ENCODE results near the gene EMP1.

The EMP1 gene

GRCh38 chr12:13173012-13173932, 23.3 kb upstream of the EMP1 start:
- no peak for DNase-seq

GRCh38 chr12:13175499-13175898, 21.0 kb upstream of the EMP1 start:
- DNase-seq: no peak

DNA sequence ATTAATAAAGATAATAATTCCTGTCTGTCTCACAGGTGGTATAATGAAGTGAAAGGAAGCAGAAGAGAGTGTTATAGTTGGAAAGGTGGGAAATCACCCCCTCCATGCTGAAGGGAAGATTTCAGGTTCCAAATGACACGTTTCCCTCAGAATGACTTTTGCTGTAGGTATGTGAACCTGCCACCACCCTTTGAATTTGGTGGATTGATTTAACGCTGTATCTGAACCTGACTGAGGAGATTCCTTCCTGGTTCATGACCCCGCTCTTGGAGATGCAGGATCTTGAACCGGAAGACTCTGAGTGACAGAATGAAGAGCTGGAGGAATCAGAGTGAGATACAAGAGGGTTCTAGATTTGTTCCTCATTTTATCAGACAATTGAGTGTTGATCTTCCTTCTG, 20.3 kb upstream of the EMP1 start:
- no peak for DNase-seq

GRCh38 chr12:13177373-13177772, 19.2 kb upstream of the EMP1 start:
- DNase-seq: no peak

DNA sequence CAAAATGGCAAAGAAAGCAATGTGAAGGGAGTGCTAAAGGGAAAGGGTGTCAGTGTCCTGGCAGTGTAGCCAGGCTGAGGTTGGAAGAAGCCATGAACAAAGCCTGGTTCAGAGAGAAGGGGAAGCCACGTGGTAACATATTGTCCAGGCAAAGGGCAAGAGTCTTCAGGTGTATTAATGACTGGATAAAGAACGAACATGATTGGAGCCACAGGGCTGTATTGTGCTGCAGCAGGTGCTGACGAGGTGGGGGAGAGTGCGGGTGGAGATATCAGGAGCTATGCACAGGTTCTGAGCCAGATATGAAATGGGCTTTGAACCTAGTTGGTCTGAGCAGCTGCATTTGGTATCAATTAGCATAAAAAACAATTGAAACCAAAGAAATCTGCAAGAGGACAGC, 18.6 kb upstream of the EMP1 start:
- no peak for DNase-seq

DNA sequence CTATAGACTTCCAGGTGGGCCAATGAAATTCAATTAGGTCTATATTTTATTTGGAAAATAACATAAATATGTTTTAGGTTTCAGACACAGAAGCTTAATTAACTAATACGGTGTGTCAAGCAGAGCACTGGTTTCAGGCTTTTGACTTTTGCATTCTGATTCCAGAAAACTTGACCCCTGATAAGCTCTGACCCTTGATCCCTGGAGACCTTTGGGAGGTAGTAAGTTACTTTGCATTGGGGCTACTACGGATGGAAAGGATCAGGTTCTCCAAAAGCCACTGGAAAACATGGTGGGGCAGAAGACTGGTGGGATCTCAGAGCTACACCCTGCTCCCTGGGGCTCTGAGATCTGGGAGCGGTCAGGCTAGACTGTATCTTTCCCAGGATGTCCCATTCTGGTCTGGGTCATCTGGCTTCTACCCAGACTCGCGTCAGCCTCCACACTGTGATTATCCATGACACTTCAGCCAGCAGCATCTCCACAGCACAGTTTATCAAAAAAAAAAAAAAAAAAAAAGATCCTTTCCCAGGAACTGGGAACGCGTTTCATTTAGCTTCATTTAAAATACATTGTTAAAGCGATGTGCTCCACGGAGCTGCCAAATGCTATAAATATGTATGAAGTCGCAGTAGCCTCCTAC, 17.8 kb upstream of the EMP1 start:
- DNase-seq: no peak

GRCh38 chr12:13179211-13180074, 17.1 kb upstream of the EMP1 start:
- DNase-seq: peak; percentile 67

- DNase-seq: no peak
Measured at GRCh38 chr12:13181375-13182070, 15.0 kb upstream of the EMP1 start.

GRCh38 chr12:13182881-13183280, 13.6 kb upstream of the EMP1 start:
- DNase-seq: no peak

DNA sequence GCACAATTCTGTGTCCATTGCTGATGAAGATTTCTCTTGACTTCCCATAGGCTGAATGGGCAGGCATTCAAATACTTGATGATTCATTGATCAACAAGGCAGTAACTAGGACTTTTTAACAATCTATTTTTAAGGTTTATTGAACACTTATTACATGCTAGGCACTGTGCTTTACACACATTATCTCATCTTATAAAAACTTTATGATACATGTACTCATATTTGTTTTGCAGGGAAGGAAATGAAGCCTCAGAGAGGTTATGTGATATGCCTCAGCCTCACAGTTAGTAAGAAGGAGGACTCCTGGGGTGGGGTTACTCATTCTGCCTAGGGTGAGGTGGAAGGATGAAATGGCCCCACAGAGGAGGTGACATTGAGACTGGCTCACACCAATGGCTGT, 12.9 kb upstream of the EMP1 start:
- DNase-seq: no peak

- no peak for DNase-seq
Measured at GRCh38 chr12:13186302-13186701, 10.2 kb upstream of the EMP1 start.

GRCh38 chr12:13187399-13187798, 9.1 kb upstream of the EMP1 start:
- DNase-seq: no peak

GRCh38 chr12:13189264-13189663, 7.3 kb upstream of the EMP1 start:
- no peak for DNase-seq

DNA sequence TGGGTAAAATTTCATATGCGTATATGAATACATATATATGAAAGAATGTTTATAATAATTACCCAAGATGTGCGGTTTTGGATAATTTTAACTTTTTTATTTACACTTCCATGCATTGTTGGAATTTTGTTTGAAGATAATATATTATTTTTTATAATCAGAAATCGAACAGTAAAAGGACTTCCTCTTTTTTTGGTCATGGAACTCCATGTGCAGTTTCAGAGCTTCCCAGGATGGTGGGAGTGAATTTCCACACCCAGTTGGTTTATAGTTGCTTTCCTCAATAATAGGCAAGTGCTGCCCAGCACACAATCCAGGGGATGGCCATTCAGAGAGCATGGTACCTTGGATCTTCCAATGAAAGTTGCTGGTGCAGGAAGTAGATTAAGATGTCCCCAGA, 6.3 kb upstream of the EMP1 start:
- DNase-seq: no peak

DNA sequence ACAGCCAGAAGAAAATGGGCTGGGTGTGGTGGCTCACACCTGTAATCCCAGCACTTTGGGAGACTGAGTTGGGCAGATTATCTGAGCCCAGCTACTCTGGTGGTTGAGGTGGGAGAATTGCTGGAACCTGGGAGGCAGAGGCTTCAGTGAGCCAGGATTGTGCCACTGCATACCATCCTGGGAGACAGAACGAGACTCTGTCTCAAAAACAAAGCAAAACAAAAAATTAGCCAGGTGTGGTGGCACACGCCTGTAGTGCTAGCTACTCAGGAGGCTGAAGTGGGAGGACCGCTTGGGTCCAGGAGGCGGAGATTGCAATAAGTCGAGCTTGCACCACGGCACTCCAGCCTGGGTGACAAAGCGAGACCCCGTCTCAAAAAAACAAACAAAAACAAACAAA, 3.8 kb upstream of the EMP1 start:
- DNase-seq: no peak

DNA sequence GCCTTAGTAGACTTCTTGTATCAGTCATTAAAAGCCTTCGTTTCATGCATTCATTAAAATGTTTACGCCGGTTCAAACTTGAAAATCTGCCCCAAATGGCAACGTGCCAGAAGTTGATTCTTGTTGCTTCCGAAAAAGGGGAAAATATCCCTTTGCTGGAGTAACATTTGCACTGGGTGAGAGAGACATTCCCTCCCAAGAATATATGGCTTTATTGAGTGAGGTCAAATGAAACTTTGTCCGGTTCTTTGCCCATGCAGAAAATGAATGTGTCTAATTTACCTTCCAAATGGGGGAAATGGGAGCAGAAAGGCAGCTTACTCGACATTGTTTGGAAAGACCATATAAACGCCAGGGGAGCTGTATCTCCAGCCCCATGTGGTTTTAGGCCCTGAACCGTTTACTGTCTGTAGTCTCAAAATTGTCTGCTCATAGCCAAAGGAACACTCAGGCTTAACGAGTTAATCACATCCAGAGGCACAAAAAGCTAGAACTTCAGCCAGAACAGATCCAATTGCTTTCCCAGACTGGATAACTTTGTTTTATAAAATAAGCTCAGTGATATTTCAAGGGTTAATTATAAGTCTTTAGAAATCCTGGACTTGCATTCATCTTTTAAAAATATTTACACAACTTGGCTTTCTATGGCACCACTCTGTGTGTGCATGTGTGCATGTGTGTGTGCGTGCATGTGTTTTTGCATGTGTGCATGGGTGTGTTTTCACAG, 2.9 kb upstream of the EMP1 start:
- no peak for DNase-seq

- DNase-seq: no peak
Measured at GRCh38 chr12:13194401-13195110, 2.0 kb upstream of the EMP1 start.

DNA sequence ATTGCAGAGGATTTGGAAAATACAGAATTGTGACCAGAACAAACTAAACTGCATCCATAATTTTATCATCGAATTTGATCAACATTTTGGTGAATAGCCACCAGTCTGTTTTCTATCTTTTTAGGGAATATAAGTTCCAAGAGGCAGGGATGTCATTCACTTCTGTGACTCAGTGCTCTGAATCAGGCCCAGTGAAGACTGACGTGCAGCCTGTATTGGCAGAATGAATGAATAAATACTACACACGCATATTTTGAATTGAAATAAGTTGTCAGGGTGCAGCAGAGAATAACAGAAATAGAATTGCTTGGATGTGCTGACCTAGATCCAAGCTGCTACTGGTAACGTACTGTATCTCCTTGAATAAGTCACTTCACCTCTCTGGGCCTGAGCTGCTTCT, 1.3 kb upstream of the EMP1 start:
- DNase-seq: no peak

DNA sequence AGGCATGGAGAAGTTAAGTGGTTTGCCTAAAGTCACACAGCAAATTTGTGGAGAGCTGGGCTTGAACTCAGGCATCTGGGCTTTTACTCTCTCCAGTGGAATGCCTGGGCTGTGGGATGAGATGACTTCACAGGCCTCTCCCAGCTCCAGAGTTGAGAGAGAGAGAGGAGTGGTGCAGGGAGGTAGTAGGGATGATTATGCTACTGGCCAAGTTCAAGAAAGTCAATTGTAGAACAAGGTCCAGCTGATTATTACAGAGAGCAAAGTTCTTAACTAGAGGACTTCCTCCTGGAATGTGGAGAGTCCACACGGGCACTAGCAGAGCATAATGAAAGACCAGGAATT, 769 bp upstream of the EMP1 start:
- no peak for DNase-seq

GRCh38 chr12:13197032-13197431, 506 bp downstream of the EMP1 start:
- DNase-seq: no peak

GRCh38 chr12:13197526-13198143, 1.1 kb downstream of the EMP1 start:
- DNase-seq: no peak

Data from activated T-cell treated with anti-CD3 and anti-CD28 coated beads, Interleukin-2, amount 50 U/mL, for 1 hour (primary cell).